Activated T-helper 1 cell treated with anti-CD3 and anti-CD28 coated beads, Interleukin-2, amount 50 U/mL, for 16 hours (primary cell): ENCODE results near the gene CXCR3.
A peak's percentile ranks its signal among the peaks of the same experiment; 100 is the strongest.
"Not testable (repeated sequence)": the region's sequence is repeated elsewhere in the genome, so short reads cannot be mapped to it uniquely, and the experiment has no call there.

Source experiments
- DNase-seq, 2 donors: peaks; one replicate each; pipeline ENCODE4 v3.0.0-alpha.2; 2020; ENCODE audit warnings: low read depth in 1 of 2, low spot score in 1 of 2

The CXCR3 gene

DNA sequence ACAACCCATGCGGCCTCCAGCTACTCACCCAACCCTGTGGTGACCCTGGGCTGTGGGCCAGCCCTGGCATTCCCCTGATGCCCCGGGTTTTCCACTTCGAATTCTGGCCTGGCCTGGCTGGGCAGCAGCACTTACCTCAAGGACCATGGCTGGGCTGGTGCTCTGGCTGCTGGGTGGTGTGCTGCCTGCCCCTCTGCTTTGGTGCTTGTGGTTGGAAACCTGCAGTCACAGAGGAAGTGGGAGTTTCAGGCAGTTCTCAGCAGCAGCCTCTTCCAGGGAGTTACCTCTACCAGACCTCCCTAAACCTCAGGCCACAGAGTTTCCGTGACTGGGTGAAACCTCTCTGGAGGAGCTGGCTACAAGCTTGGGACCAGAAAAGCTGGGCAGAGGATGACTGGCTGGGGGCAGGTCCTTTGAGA lies at the start of gene CXCR3:
Gene CXCR3, minus strand, starts transcription at position 209 of the 419 bp plus-strand sequence. Its CDS starts 62 bp downstream, at position 147.
- DNase-seq: peak in 1 of 2 donors; percentile 61

DNA sequence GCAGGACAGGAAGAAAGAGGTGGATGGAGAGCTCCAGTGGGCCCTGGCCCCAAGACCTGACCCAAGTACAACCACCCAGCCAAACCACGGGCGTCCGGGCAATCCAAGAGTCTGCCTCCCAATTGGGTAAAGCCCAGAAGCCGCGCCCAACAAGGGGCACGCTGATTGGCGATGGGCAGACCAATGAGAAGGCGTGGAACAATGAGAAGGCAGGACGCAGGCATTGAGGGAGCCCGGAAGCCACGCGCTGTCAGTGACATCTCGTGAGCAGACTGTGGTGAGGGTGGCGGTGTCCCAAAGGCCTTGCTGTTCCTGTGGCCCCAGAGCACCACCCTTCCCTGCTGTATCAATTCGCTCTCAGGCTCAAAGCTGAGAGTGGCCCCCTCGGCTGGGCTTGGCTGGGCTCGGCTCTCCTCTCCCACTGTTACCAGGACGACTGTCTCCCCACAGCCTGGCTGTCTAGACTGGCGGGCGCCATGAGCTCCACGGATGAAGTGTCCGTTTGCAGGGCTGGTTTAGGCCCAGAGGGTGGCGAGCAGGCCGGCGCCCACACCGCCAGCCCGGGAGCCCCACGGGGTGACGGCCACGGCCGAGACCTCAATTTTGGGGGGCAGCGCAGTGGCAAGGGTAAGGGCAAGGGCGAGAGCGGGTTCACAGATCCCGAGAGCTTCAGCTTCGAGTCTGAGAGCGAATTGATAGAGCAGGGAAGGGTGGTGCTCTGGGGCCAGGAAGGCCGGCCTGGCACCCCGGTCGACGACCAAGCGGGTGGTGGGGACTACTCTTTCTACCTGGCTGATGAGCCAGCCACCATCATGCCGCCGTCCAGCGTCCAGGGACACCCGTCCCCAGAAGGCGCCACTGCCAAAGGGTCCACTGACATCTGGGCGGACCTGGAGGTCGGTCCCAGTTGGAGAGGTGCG lies 49.3 kb upstream of the CXCR3 start, which contains the start of gene LOC101059915:
Gene LOC101059915, plus strand, starts transcription at position 219 of the 920 bp plus-strand sequence.
- DNase-seq: no peak

DNA sequence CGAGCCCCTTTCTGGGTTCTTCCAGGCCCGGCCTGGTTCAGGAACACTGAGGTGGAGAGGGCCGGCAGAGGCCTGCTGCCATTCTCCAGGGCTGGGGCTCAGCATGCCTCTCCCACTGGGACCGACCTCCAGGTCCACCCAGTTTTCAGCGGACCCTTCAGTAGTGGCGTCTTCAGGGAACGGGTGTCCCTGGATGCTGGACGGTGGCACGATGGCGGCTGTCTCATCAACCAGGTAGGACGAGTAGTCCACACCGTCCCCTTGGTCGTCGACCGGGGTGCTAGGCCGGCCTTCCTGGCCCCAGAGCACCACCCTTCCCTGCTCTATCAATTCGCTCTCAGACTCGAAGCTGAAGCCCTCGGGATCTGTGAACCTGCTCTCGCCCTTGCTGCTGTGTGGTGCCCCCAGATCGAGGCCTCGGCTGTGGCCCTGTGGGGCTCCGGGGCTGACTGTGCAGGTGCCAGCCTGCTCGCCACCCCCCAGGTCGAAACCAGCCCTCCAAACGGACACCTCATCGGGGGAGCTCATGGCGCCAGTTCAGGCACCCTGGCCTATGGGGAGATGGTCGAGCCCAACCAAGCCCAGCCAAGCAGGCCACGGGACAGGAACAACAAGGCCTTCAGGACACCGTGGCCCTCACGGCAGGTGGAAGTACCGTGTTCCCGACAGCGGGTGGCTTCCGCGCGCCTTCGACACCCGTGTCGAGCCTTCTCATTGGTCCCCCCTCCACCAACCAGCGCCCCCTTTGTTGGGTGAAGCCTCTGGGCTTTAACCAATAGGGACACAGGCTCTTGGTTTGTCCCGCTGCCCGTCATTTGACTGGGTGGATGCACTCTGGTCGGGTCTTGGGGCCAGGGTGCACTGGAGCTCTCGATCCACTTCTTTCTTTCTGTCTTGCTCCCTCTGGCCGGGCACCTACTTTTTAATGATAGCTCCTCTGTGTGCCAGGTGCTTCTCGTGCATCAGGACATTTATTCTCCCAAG lies 48.2 kb upstream of the CXCR3 start:
- no peak for DNase-seq

DNA sequence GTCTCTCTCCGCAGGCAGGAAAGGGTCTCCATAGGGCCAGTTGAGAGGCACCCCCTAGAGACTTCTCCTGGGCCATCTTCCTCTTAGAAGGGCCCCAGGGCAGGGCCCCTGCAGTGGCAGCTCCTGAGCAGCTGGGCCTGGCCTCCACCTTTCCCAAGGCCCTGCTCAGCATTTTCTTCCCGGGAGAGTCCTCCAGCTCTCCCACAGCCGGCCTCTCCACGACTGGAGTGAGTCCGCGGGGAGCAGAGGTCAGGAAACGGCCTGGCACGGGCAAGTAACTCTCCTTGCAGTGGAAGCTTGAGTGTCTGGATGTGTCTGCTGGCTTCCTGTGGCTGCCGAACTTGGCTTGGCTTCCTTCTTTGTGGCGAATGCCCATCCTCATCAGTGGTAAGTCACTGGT lies 47.4 kb upstream of the CXCR3 start:
- no peak for DNase-seq

DNA sequence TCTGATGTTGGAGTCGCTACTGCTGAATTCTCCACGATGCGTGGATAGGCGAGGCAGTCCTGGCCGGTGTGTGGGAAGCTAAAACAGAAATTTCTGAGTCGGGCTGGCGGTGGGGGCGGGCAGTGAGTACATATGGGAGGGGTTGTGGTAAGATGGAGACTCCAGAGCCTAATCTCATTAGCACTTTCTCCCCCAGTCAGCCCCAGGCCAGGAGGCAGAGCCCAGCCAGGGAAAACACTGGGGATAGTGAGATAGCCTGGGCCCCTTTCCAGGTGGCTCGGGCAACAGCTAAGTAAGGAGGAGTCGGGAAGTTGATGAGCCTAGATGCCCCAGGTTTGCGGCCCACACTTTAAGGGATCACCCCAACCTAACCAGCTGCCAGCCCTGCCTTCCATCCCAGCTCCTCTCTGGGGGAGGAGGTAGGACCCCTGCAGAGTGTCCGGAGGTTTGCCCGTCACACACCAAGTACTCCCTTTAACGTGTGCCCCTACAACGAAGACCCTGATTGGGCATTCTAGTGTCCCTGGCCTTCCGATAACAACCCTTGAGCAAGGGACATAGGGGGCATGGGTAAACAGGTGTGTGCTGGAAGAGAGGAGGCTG lies 46.7 kb upstream of the CXCR3 start:
- DNase-seq: no peak

DNA sequence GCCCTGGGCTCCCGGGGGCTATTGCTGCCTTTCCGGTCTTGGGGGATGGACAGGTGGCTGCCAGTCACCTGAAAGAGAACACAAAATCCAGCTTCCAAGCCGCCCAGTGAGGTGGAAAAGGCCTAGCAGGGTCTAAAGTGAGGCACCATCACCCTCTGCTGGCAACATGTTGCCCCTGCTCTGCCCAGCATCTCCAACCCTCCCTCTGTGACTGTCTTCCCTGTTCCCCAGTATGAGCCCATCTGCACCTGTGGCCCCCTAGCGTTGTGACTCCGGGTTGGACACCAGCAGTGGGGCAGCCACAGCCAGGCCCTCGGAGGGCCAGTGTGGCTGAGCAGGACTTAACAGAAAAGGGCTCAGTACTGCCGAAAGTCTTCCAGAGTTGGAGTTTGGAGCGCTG lies 45.9 kb upstream of the CXCR3 start:
- DNase-seq: not testable (repeated sequence)

DNA sequence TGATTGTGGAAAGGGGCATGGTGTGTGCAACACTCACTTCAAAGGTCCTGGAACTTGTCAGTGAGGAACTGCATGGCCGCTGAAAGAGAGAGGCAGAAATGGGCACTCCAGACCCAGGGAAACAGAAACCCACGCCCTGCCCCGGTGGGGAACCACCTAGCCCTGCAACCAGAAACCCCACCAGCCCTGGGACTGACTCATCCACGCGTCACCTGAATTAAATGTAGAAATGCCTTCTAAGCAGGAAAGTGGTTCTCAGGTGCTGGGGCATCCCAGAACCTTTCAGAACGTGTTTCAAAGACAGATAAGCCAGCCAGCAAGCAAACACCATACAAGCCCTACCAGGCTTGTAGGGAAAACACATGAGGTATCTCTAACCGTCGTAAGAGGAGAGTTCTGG lies 44.9 kb upstream of the CXCR3 start:
- DNase-seq: peak in 1 of 2 donors; percentile 38

DNA sequence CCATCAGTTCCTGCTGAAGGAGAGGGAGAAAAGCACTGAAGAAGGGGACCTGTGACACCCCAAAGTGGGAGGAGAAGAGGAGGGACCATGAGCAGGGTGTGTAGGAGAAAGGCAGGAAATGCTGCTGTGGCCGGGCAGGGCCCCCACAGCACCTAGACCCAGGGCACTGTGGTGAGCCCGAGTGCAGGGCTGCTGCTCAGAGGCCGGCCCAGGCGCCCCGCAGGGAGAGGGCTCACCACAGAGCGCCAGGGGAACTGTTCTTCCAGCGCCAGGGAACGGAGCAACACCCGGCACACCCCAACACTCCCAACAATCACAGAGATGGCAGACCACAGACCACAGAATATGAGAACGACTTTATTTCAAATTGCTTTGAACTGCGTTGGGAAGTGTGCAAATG lies 44.3 kb upstream of the CXCR3 start:
- not testable (repeated sequence) for DNase-seq

DNA sequence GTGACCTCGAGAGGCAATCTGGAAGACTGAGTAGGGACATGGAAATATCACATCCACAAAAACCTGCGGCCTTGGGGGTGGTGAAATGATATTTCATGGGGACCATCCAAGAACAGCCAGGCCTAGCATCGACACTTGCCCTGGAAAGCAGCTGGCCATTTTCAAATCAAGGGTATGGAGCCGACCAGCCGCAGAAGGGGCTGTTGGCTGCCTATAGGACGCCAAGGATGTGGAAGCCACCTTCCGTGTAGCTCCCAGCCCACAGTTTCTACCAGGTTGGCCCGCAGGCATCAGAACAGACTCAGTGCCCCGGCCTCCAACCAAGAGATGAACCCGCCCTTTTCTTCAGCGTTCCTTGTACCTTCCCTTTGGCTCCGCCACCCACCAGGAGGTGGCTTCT lies 43.6 kb upstream of the CXCR3 start:
- no peak for DNase-seq

DNA sequence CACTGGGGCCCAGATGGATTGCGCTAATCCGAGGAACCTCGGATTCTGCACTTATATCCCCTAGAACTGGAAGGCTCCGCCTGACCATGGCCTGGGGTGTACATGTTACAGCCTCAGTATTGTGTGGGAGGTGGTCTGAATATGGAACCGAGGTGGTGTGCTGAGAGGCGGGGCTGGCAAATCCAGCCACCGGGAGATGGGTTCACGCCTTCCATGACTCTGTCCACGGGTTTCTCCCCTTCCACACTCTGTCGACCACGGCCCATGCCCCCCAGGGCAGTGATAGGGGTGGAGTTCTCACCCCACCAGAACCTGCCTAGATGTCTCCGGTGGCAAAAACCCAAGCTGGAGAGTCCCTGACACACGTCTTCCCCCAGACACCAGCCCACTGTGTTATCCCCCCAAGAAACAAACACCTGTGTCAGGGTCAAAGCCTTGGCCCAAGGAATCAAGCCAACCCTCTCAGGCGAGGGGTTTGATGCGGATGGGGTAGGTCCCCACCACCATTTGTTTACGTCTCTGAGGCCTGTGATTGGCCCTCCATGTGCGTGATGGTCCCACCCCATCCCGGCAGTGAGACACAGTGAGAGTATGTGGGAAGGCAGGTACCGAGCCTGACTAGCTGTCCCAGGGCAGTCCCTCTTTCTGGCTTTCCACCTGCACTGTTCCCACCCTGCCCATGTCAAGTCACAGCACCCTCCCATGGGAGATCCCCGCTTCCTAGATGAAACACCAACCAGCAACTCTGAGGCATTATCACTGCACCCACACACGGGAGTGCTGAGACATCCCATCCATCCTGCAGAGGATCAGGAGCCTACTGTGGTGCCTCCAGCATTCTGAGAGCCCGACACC lies 42.5 kb upstream of the CXCR3 start:
- DNase-seq: no peak

DNA sequence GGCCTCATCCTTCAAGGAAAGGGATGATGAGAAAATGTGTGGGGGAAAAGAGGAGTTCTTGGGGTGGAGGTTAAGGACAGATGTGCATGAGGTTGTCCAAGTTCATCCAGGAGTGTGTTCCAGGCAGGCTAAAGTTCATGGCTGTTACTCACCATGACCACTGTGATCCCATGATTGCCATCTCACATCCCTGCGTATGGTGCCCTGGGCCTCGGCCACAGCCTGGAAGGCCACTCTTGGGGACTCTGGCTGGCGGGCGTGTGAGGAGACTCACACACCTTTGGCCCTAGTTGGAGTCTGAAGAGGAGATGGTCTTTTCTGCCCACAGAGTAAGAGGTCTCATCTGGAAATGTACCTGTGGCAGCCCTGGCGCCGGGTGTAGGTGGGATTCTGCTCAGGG lies 41.6 kb upstream of the CXCR3 start:
- DNase-seq: no peak

DNA sequence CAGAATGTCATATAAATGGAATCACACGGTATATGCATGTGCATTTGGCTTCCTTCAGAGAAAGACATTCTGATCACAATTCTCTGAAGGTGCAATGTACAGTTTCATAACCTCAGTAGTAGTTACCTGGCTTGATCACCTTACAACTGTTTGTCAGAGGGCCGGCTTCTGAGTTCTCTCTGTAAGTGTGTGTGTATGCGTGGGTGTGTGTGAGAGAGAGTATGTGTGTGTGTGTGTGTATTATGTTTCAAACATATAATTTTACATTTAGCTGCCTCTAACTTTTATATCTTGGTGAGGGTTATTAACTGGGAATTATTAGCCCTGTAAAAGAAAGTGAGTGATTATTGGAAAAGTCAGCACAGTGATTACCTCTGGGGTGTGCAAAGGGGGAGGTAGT lies 41.0 kb upstream of the CXCR3 start:
- no peak for DNase-seq

DNA sequence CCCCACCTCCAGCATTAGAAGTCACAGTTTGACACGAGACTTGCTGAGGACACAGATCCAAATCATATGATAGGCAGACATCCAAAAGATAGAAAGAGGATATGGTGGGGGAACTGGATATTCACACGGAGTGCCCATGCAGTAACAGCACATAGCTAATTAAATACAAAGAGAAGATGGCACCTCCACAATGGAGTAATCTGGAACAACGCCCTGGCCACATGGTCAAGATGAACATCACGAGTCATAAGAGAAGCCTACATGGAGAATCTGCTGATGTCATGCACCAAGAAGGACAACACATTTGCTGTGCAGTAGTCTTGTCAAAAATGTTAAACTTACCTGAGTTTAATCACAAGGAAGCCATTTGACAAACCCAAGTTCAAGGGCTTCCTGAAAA lies 39.0 kb upstream of the CXCR3 start:
- no peak for DNase-seq

DNA sequence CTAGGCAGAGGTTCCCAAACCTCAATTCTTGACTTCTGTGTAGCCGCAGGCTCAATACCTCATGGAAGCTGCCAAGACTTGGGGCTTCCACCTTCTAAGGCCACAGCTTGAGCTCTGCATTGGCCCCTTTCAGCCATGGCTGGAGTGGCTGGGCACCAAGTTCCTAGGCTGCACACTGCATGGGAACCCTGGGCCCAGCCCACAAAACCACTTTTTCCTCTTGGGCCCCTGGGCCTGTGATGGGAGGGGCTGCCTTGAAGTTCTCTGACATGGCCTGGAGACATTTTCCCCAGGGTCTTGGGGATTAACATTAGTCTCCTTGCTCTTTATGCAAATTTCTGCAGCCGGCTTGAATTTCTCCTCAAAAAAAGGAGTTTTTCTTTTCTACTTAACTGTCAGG lies 35.0 kb upstream of the CXCR3 start:
- DNase-seq: no peak

DNA sequence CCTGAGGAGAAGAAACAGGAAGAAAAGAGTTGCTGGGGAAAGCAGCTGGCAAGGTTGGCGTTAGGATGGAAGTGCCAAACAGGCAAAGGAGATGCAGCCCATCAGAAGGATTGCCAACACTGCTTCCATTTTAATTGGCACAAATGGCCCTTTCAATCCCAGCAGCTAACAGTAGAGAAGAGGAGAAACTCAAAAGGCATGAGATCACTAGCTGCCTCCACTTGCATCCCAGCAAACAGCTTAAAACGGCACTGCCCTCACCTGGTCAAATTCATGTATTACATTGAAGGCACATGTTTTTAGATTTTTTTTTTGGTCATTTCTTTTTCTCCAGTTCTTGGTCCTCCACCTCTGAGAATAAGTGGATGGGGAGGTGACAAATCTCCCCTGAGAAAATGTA lies 34.1 kb upstream of the CXCR3 start:
- DNase-seq: peak in 1 of 2 donors; percentile 30

DNA sequence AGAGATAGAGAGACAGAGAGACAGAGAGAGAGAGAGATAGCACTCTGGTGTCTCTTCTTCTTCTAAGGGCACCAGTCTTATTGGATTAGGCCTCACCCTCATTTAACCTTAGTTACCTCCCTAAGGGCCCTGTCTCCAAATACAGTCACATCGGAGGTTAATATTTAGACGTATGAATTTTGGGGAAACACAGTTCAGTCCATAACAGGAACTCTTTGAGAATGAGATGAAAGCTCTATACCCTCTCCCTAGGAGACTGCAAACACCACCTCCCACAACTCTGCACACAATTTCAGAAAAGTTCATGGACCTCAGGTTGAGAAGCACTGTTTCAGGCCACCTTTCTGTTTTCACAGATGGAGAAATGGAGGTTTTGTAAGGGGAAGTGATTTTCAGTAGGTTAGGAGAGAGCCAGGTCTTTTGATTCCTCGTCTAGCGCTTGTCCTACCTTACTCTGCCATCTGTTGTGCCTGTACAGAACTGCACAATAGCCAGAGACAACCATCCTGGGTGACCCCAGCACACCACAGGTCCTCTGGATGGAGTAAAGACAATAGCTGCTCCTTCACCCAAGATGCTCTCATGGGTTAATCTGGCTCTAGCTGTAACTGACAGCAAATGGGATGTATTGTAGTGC lies 32.1 kb upstream of the CXCR3 start:
- no peak for DNase-seq

DNA sequence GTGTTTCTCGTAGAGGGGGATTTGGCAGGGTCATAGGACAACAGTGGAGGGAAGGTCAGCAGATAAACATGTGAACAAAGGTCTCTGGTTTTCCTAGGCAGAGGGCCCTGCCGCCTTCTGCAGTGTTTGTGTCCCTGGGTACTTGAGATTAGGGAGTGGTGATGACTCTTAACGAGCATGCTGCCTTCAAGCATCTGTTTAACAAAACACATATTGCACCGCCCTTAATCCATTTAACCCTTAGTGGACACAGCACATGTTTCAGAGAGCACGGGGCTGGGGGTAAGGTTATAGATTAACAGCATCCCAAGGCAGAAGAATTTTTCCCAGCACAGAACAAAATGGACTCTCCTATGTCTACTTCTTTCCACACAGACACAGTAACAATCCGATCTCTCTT lies 26.1 kb upstream of the CXCR3 start:
- not testable (repeated sequence) for DNase-seq

DNA sequence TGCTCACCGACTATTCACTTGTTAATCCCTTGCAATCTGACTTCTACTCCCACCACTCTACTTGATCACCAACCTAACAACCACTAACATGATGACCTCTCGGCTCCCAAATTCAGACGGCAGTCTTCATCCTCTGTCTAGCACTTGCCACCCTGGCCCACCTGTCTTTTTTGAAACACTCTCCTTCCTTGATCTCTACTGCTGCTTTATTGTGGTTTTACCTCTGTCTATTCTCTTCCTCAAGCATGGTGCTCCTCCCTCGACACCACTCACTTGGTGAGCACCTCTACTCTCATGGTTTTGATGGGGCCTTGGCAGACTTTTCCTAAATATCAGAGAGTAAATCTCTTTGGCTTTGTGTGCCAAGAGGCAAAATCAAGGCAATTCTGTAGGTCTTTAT lies 21.7 kb upstream of the CXCR3 start:
- DNase-seq: no peak

DNA sequence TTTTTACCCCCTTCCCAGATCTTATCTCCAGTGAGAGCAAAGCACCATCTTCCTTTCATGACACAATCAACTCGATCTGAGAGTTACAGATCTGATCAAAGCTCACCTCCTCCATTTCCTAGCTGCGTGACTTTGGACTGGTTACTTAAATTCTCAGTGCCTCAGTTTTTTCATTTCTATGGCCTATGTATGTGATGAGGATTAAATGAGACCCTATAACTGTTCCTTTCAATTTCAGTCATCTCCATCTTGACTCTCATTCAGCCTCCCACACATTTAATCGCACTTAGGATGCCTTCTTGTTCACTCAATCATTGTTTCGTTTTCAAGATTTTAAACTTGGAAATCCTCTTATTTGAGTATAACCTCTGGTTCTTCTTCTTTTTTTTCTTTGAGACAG lies 20.1 kb upstream of the CXCR3 start:
- DNase-seq: no peak

DNA sequence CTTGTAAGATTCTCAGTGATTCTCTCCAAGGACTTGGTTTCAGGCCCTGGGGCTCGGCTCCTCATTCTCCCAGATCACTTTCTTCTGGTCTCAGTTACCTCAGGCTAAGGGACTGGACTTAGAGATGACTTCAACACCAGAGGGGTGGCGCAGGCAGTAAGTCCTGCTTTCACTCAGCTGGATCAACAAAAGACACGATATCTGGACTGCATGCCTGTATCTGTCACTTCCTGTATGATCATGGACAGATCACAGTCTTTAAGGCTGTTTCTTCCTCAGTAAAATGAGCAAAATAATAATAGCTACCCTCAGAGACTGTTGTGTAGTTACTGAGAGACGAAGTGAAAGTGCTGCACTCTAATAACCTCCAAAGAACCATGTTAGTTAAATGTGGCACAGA lies 19.5 kb upstream of the CXCR3 start:
- no peak for DNase-seq
